HCT116 (cell line): ENCODE data around the gene GTF3C4. TPM values are rescaled to one million over a fixed set of nuclear protein-coding genes. Genes with fewer than 3 reads are reported as not detected.

ENCODE experiments used
- ATAC-seq: fragments of 200-7000 bp; cut with Tn5 transposase; 2 replicates; pipeline ENCODE4 v1.9.1; 2020; ENCODE audit warnings: mild to moderate bottlenecking, moderate library complexity
- BruUV-seq: library from RNA; stranded (reverse); fragments of 400-500 nt; replicated peaks from 2 replicates; lab custom pipeline; 2021; lab: Mats Ljungman, UMichigan
- CTCF ChIA-PET: fragments of 300-600 bp; sonication (Branson Sonifier 250); formaldehyde crosslinking; loops from one replicate; lab custom pipeline; 2021; ENCODE audit warnings: antibody characterized with exemption; lab: Charles Lee
- POLR2A ChIA-PET: fragments of 300-600, 350-600 bp; sonication (Branson Sonifier 250); formaldehyde crosslinking; loops from one replicate; lab custom pipeline; 2021; ENCODE audit warnings: antibody characterized with exemption; lab: Charles Lee
- RAD21 ChIA-PET, 2 experiments: fragments of 300-600 bp; sonication (Branson Sonifier 250); formaldehyde crosslinking; loops; one replicate each; lab custom pipeline; 2023; ENCODE audit warnings: low total read pairs in 2 of 2; ENCODE audit not compliant: uncharacterized antibody in 2 of 2, unreplicated experiment in 2 of 2, low non-redundant PET in 1 of 2; lab: Charles Lee
- DNase-seq: peaks from one replicate; pipeline ENCODE4 v3.0.0-alpha.2; 2010; ENCODE audit warnings: low read depth, low spot score
- H2AFZ ChIP-seq: fragments of 200-600 bp; shearing (Covaris generic), sonication (generic); 2 replicates; pipeline ENCODE4 v1.6.1; 2017; ENCODE audit warnings: low read depth, mixed run types, mixed read lengths, antibody characterized with exemption, low read length; ENCODE audit not compliant: poor library complexity, severe bottlenecking
- H3K27ac ChIP-seq: 2 replicates; pipeline ENCODE4 v1.5.1; 2012; ENCODE audit warnings: low read depth, low read length
- H3K27me3 ChIP-seq: fragments of 200-600 bp; sonication (generic); 2 replicates; pipeline ENCODE4 v1.6.1; 2016; ENCODE audit warnings: mixed run types, low read length, mixed read lengths; ENCODE audit not compliant: insufficient read depth
- H3K36me3 ChIP-seq, 2 experiments: fragments of 200-500 bp in 1 of 2; fragments of 200-600 bp in 1 of 2; sonication (Bioruptor generic) in 1 of 2; sonication (generic) in 1 of 2; 2 replicates each; pipeline versions ENCODE4 v1.5.1 to v1.6.1; 2014 to 2016; ENCODE audit warnings: low read length in 2 of 2, inconsistent platforms in 1 of 2, mixed read lengths in 1 of 2, mixed run types in 1 of 2; ENCODE audit not compliant: insufficient read depth in 2 of 2, control insufficient read depth in 1 of 2
- H3K4me1 ChIP-seq, 2 experiments: fragments of 200-600 bp in 1 of 2; sonication (generic) in 1 of 2; 2 replicates each; pipeline versions ENCODE4 v1.5.1 to v1.6.1; 2012 to 2017; ENCODE audit warnings: low read length in 2 of 2, inconsistent platforms in 1 of 2, mild to moderate bottlenecking in 1 of 2, mixed read lengths in 1 of 2, mixed run types in 1 of 2, moderate library complexity in 1 of 2; ENCODE audit not compliant: insufficient read depth in 2 of 2, control insufficient read depth in 1 of 2
- H3K4me2 ChIP-seq: fragments of 200-600 bp; sonication (generic); 2 replicates; pipeline ENCODE4 v1.6.1; 2017; ENCODE audit warnings: mixed run types, low read length, mixed read lengths
- H3K4me3 ChIP-seq, 2 experiments: fragments of 200-600 bp in 1 of 2; sonication (generic) in 1 of 2; replicated peaks in 1 of 2; 2 replicates each; pipeline ENCODE4 v1.5.1; 2011 to 2016; ENCODE audit warnings: low read length in 2 of 2, control low read depth in 1 of 2, low read depth in 1 of 2, mild to moderate bottlenecking in 1 of 2, mixed read lengths in 1 of 2, mixed run types in 1 of 2
- H3K79me2 ChIP-seq: fragments of 200-600 bp; sonication (generic); 2 replicates; pipeline ENCODE4 v1.6.1; 2017; ENCODE audit warnings: mild to moderate bottlenecking, mixed run types, low read length, moderate library complexity, mixed read lengths; ENCODE audit not compliant: insufficient read depth
- H3K9ac ChIP-seq: fragments of 200-600 bp; sonication (generic); 2 replicates; pipeline ENCODE4 v1.6.1; 2016; ENCODE audit warnings: low read length, mixed read lengths
- H3K9me2 ChIP-seq: fragments of 200-600 bp; sonication (generic), shearing (Covaris generic); 2 replicates; pipeline ENCODE4 v1.6.1; 2017; ENCODE audit warnings: mixed run types, mild to moderate bottlenecking, moderate library complexity; ENCODE audit not compliant: insufficient read depth
- H3K9me3 ChIP-seq, 2 experiments: fragments of 200-500 bp in 1 of 2; fragments of 200-600 bp in 1 of 2; sonication (Bioruptor generic) in 1 of 2; sonication (generic) in 1 of 2; 2 replicates each; pipeline ENCODE4 v1.6.1; 2014 to 2017; ENCODE audit warnings: low read length in 2 of 2, mixed read lengths in 2 of 2, inconsistent platforms in 1 of 2, low read depth in 1 of 2, mild to moderate bottlenecking in 1 of 2, mixed run types in 1 of 2, moderate library complexity in 1 of 2; ENCODE audit not compliant: control insufficient read depth in 1 of 2, insufficient read depth in 1 of 2
- H4K20me1 ChIP-seq: fragments of 200-600 bp; sonication (generic), shearing (Covaris generic); 2 replicates; pipeline ENCODE4 v1.6.1; 2017; ENCODE audit warnings: mixed run types, mild to moderate bottlenecking, moderate library complexity; ENCODE audit not compliant: insufficient read depth
- CBX3 ChIP-seq: IDR thresholded peaks from 2 replicates; pipeline ENCODE4 v1.6.1; 2012; ENCODE audit warnings: low read depth
- CEBPB ChIP-seq: IDR thresholded peaks from 2 replicates; pipeline ENCODE4 v1.6.1; 2012; ENCODE audit warnings: low read depth
- CTCF ChIP-seq, 3 experiments: fragments of 200-600 bp in 1 of 3; sonication (generic) in 1 of 3; IDR thresholded peaks in 2 of 3; conservative IDR thresholded peaks in 1 of 3; 2 replicates each; pipeline ENCODE4 v1.5.1; 2012 to 2017; ENCODE audit warnings: low read depth in 2 of 3, low read length in 2 of 3, antibody characterized with exemption in 1 of 3, borderline replicate concordance in 1 of 3, control low read depth in 1 of 3, mild to moderate bottlenecking in 1 of 3, mixed read lengths in 1 of 3, mixed run types in 1 of 3, moderate library complexity in 1 of 3; ENCODE audit not compliant: insufficient read depth in 1 of 3
- ELF1 ChIP-seq: IDR thresholded peaks from 2 replicates; pipeline ENCODE4 v1.6.1; 2012; ENCODE audit warnings: low read depth, borderline replicate concordance
- EZH2phosphoT487 ChIP-seq: fragments of 200-600 bp; IDR thresholded peaks from 2 replicates; pipeline ENCODE4 v1.6.1; 2018; ENCODE audit warnings: antibody characterized with exemption, borderline replicate concordance
- FOSL1 ChIP-seq: IDR thresholded peaks from 2 replicates; pipeline ENCODE4 v1.6.1; 2012; ENCODE audit warnings: low read depth
- JUND ChIP-seq: IDR thresholded peaks from 2 replicates; pipeline ENCODE4 v1.6.1; 2012
- POLR2A ChIP-seq: IDR thresholded peaks from 2 replicates; pipeline ENCODE4 v1.7.0; 2011; ENCODE audit warnings: borderline replicate concordance; ENCODE audit not compliant: insufficient read depth, insufficient read length; ENCODE audit errors: extremely low read depth
- RAD21 ChIP-seq: IDR thresholded peaks from 2 replicates; pipeline ENCODE4 v1.6.1; 2012; ENCODE audit warnings: low read depth, mild to moderate bottlenecking
- SRF ChIP-seq: IDR thresholded peaks from 2 replicates; pipeline ENCODE4 v1.6.1; 2012; ENCODE audit warnings: low read depth
- YY1 ChIP-seq: IDR thresholded peaks from 2 replicates; pipeline ENCODE4 v1.6.1; 2011; ENCODE audit warnings: low read length, low read depth, moderate library complexity, mild to moderate bottlenecking; ENCODE audit not compliant: insufficient replicate concordance; ENCODE audit errors: extremely low read depth
- ZNF274 ChIP-seq: fragments of 200-500 bp; sonication (Bioruptor generic); IDR thresholded peaks from 2 replicates; pipeline ENCODE4 v1.6.1; 2014; ENCODE audit warnings: mild to moderate bottlenecking, low read depth, low read length, inconsistent platforms
- intact Hi-C: fragments of 100-400 bp; cut with micrococcal nuclease; formaldehyde crosslinking; loops from 2 replicates; pipeline ENCODE4 v1.10.0; 2022
- total RNA-seq: library from RNA; stranded (reverse); gene quantifications from one replicate; pipeline ENCODE4 v1.2.1, GENCODE V29; 2021; ENCODE audit not compliant: unreplicated experiment

Gene GTF3C4
- total RNA-seq, 1 experiment from 2014 or later = 26.4 TPM

GRCh38 chr9:132739710-132740310 lies 69.5 kb downstream of the GTF3C4 start:
- H3K9me2 ChIP-seq = no peaks in the 10 kb centered on the region
- RAD21 ChIA-PET = no interaction called here
- no peak for ATAC-seq
- CTCF ChIA-PET = no interaction called here
- H3K4me3 ChIP-seq = no peak overlapping the region
- H3K36me3 ChIP-seq = no peaks in the 10 kb centered on the region
- no peak overlapping the region for H2AFZ ChIP-seq
- DNase-seq = no peak
- H3K4me2 ChIP-seq = no peak overlapping the region
- no TSS peak for BruUV-seq
- H3K79me2 ChIP-seq = no peaks in the 10 kb centered on the region
- H3K4me1 ChIP-seq = no peaks in the 10 kb centered on the region
- no peaks in the 10 kb centered on the region for H3K27me3 ChIP-seq
- TF ChIP-seq CEBPB (no peak), CBX3 (no peak), FOSL1 (no peak), JUND (no peak), ZNF274 (no peak), EZH2phosphoT487 (no peak), CTCF (IDR thresholded peaks at IDR 0.05 in 2 of 3, conservative IDR thresholded peaks at IDR 0.05 in 1 of 3; ENCODE audit: borderline replicate concordance in 1 of 3, insufficient read depth in 1 of 3, low read depth in 2 of 3, low read length in 2 of 3) (no peak), YY1 (no peak), RAD21 (no peak), POLR2A (no peak), ELF1 (no peak), SRF (no peak)
- H3K9me3 ChIP-seq = no peaks in the 10 kb centered on the region
- no peak overlapping the region for H3K9ac ChIP-seq
- intact Hi-C loops = no loop called here
- POLR2A ChIA-PET = no interaction called here
- no peak overlapping the region for H3K27ac ChIP-seq
- H4K20me1 ChIP-seq = no peaks in the 10 kb centered on the region
